GM10266 (cell line): ENCODE results near the gene SH3RF3.

Experiments
- DNase-seq: peaks from one replicate; pipeline ENCODE4 v3.0.0; 2012; ENCODE audit errors: extremely low spot score
- CTCF ChIP-seq: IDR thresholded peaks from 2 replicates; pipeline ENCODE4 v1.5.1; 2012; ENCODE audit warnings: mild to moderate bottlenecking, low read depth; ENCODE audit not compliant: control insufficient read depth, insufficient read depth; ENCODE audit errors: missing control alignments

SH3RF3 gene

GRCh38 chr2:109403841-109404201, 274.8 kb downstream of the SH3RF3 start:
- no peak for DNase-seq

GRCh38 chr2:109404681-109405080, 275.7 kb downstream of the SH3RF3 start:
- TF ChIP-seq CTCF = no peak
- no peak for DNase-seq

More at GRCh38 chr2:109403841-109404201, 274.8 kb downstream of the SH3RF3 start:
- TF ChIP-seq CTCF = no peak

GRCh38 chr2:109405873-109406272, 276.9 kb downstream of the SH3RF3 start:
- no peak for TF ChIP-seq CTCF
- no peak for DNase-seq

DNA sequence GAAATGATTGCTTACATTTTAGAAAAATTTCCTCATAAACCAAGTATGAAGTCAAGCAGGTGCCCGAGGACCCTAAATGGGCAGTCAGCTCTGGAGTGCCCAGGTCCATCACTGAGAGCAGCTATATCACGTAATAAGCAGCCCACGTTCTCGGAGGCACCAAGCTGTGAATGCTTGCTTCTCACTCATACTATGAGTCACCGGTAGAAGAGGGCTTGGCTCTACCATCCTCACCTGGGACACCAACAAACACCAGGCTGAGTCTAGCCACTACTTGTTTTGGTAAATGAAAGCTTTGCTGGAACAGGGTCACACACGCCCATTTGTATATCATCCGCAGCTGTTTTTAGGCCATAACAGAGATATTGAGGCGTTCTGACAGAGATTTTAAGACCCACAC, 277.3 kb downstream of the SH3RF3 start:
- no peak for TF ChIP-seq CTCF
- no peak for DNase-seq

GRCh38 chr2:109407276-109408042, 278.5 kb downstream of the SH3RF3 start:
- TF ChIP-seq CTCF = no peak
- DNase-seq = no peak

GRCh38 chr2:109408043-109408335, 279.0 kb downstream of the SH3RF3 start:
- TF ChIP-seq CTCF = no peak
- no peak for DNase-seq

GRCh38 chr2:109409321-109410038, 280.5 kb downstream of the SH3RF3 start:
- TF ChIP-seq CTCF = no peak
- DNase-seq = no peak
